HepG2 (cell line): ENCODE results near the gene INHBE. TPM values are rescaled to one million over a fixed set of nuclear protein-coding genes. Genes with fewer than 3 reads are reported as not detected.
A peak's percentile ranks its signal among the peaks of the same experiment; 100 is the strongest.

Source experiments
- ASH2L ChIP-seq: fragments of 300-600, 200-600 bp; sonication (generic); IDR thresholded peaks from 2 replicates; pipeline ENCODE4 v1.7.0; 2017; ENCODE audit warnings: low read depth, mild to moderate bottlenecking, moderate library complexity, mixed read lengths, low read length; ENCODE audit not compliant: insufficient read length
- ERF ChIP-seq: IDR thresholded peaks from 2 replicates; pipeline ENCODE4 v1.6.1; 2018; ENCODE audit warnings: missing biosample characterization, missing genetic modification reagents
- FOXO4 ChIP-seq: sonication (generic); formaldehyde crosslinking; conservative IDR thresholded peaks from 2 replicates; pipeline ENCODE4 v1.8.1; 2023; ENCODE audit warnings: missing genetic modification reagents
- GATA4 ChIP-seq: sonication (generic); IDR thresholded peaks from 2 replicates; pipeline ENCODE4 v1.6.1; 2016; ENCODE audit warnings: antibody characterized with exemption, low read depth, borderline replicate concordance
- HMGXB4 ChIP-seq, 2 experiments: sonication (generic) in 1 of 2; formaldehyde crosslinking in 1 of 2; IDR thresholded peaks; 2 replicates each; pipeline versions ENCODE4 v1.4.0 to v1.6.1; 2018 to 2020; ENCODE audit warnings: missing genetic modification reagents in 2 of 2, borderline replicate concordance in 1 of 2, low read depth in 1 of 2, mild to moderate bottlenecking in 1 of 2, missing biosample characterization in 1 of 2
- IRF9 ChIP-seq: sonication (generic); formaldehyde crosslinking; IDR thresholded peaks from 2 replicates; pipeline ENCODE4 v1.8.0; 2022; ENCODE audit warnings: missing genetic modification reagents, mild to moderate bottlenecking, borderline replicate concordance
- MAX ChIP-seq: IDR thresholded peaks from 2 replicates; pipeline ENCODE4 v1.6.1; 2012; ENCODE audit warnings: inconsistent platforms
- MAZ ChIP-seq, 2 experiments: sonication (generic) in 1 of 2; formaldehyde crosslinking in 1 of 2; IDR thresholded peaks; 2 replicates each; pipeline versions ENCODE4 v1.5.0 to v1.6.1; 2012 to 2020; ENCODE audit warnings: low read depth in 2 of 2, mild to moderate bottlenecking in 2 of 2, borderline replicate concordance in 1 of 2, improper control_type of control experiment in 1 of 2, low read length in 1 of 2, missing genetic modification reagents in 1 of 2, moderate library complexity in 1 of 2
- MXD3 ChIP-seq: IDR thresholded peaks from 2 replicates; pipeline ENCODE4 v1.6.1; 2016; ENCODE audit warnings: mild to moderate bottlenecking, missing biosample characterization, missing genetic modification reagents
- NR2F1 ChIP-seq, 2 experiments: fragments of 450-650 bp in 1 of 2; formaldehyde crosslinking in 1 of 2; IDR thresholded peaks; 2 replicates each; pipeline versions ENCODE4 v1.5.0 to v1.6.1; 2016 to 2020; ENCODE audit warnings: mild to moderate bottlenecking in 1 of 2, missing compliant biosample characterization in 1 of 2, missing genetic modification reagents in 1 of 2, moderate library complexity in 1 of 2
- PRDM15 ChIP-seq: sonication (generic); formaldehyde crosslinking; IDR thresholded peaks from 2 replicates; pipeline ENCODE4 v1.4.0; 2020; ENCODE audit warnings: missing genetic modification reagents
- RXRB ChIP-seq: IDR thresholded peaks from 2 replicates; pipeline ENCODE4 v1.6.1; 2016; ENCODE audit warnings: borderline replicate concordance, missing genetic modification reagents, missing compliant biosample characterization
- SMAD9 ChIP-seq: sonication (generic); formaldehyde crosslinking; IDR thresholded peaks from 2 replicates; pipeline ENCODE4 v1.5.1; 2020; ENCODE audit warnings: mild to moderate bottlenecking, missing genetic modification reagents
- ZNF543 ChIP-seq: sonication (generic); formaldehyde crosslinking; IDR thresholded peaks from 2 replicates; pipeline ENCODE4 v1.4.0; 2020; ENCODE audit warnings: mild to moderate bottlenecking, missing genetic modification reagents
- ZNF704 ChIP-seq: sonication (generic); formaldehyde crosslinking; IDR thresholded peaks from 2 replicates; pipeline ENCODE4 v1.8.1; 2023; ENCODE audit warnings: mild to moderate bottlenecking, inconsistent platforms, moderate library complexity, missing genetic modification reagents, borderline replicate concordance
- ZNF816 ChIP-seq: sonication (generic); formaldehyde crosslinking; IDR thresholded peaks from 2 replicates; pipeline ENCODE4 v1.8.0; 2022; ENCODE audit warnings: missing genetic modification reagents, mild to moderate bottlenecking, borderline replicate concordance
- ZSCAN25 ChIP-seq: sonication (generic); formaldehyde crosslinking; IDR thresholded peaks from 2 replicates; pipeline ENCODE4 v1.8.0; 2022; ENCODE audit warnings: mild to moderate bottlenecking, missing genetic modification reagents
- polyA plus RNA-seq, 8 experiments: library from polyadenylated mRNA; depleted of rRNA in 3 of 8; stranded (reverse) in 7 of 8; unstranded in 1 of 8; fragments of >200 nt; fragmentation: Illumina TruSeq in 4 of 8; extraction: Trizol in 4 of 8; gene quantifications; 2 replicates each; pipeline versions ENCODE4 v1.2.1 to v1.2.3, GENCODE V29; 2011 to 2016; ENCODE audit warnings: low read depth in 4 of 8, missing spikeins in 1 of 8, mixed read lengths in 1 of 8; ENCODE audit not compliant: insufficient read depth in 1 of 8
- total RNA-seq, 5 experiments: library from RNA; depleted of rRNA; stranded (reverse); fragments of >200 nt; fragmentation: Illumina TruSeq; extraction: Trizol; gene quantifications; 2 replicates each; pipeline ENCODE4 v1.2.3, GENCODE V29; 2016; ENCODE audit warnings: low read depth in 1 of 5

INHBE gene
- total and polyA plus RNA-seq, 2 of the 13 experiments (the other 11 are each of a cell fraction or from before 2014, with no cell fraction given): 17.0 to 32.0 TPM

GRCh38 chr12:57459750-57460467 lies 4.8 kb downstream of the INHBE start, which contains the start of gene GLI1 (continued):
- TF ChIP-seq MAZ (IDR thresholded peaks at IDR 0.05; ENCODE audit: borderline replicate concordance, low read depth, low read length) (peak; percentile 47; the same call in 1 of the 2 replicates), MAZ (CRISPR knock-in tag; IDR thresholded peaks at IDR 0.05; ENCODE audit: low read depth) (no peak), NR2F1 (CRISPR knock-in tag; IDR thresholded peaks at IDR 0.05) (no peak), HMGXB4 (CRISPR knock-in tag; IDR thresholded peaks at IDR 0.05; ENCODE audit: borderline replicate concordance in 1 of 2, low read depth in 1 of 2) (no peak), RXRB (no peak), MAX (no peak), FOXO4 (CRISPR knock-in tag) (no peak), ZSCAN25 (CRISPR knock-in tag) (no peak), ERF (CRISPR knock-in tag) (no peak), ZNF816 (no peak), ZNF543 (CRISPR knock-in tag) (no peak), IRF9 (CRISPR knock-in tag) (no peak), ZNF704 (CRISPR knock-in tag) (no peak), MXD3 (CRISPR knock-in tag) (no peak), ASH2L (peak; percentile 27), GATA4 (no peak), PRDM15 (CRISPR knock-in tag) (peak; percentile 92), SMAD9 (CRISPR knock-in tag) (no peak)
